Peyer's patch (tissue), 4 donors: ENCODE measurements around the gene EEF1AKMT3.

Experiments
- CTCF ChIP-seq, 6 experiments: fragments of 450-650 bp in 4 of 6; fragments of 200-600 bp in 2 of 6; sonication (generic) in 1 of 6; IDR thresholded peaks; one replicate each; pipeline ENCODE4 v1.5.1; 2017 to 2019; ENCODE audit warnings: antibody characterized with exemption in 6 of 6, mild to moderate bottlenecking in 3 of 6, moderate library complexity in 1 of 6
- POLR2A ChIP-seq, 2 donors: fragments of 450-650 bp; IDR thresholded peaks; one replicate each; pipeline ENCODE4 v1.5.1; 2017; ENCODE audit warnings: antibody characterized with exemption in 2 of 2, mild to moderate bottlenecking in 2 of 2, moderate library complexity in 2 of 2

DNA sequence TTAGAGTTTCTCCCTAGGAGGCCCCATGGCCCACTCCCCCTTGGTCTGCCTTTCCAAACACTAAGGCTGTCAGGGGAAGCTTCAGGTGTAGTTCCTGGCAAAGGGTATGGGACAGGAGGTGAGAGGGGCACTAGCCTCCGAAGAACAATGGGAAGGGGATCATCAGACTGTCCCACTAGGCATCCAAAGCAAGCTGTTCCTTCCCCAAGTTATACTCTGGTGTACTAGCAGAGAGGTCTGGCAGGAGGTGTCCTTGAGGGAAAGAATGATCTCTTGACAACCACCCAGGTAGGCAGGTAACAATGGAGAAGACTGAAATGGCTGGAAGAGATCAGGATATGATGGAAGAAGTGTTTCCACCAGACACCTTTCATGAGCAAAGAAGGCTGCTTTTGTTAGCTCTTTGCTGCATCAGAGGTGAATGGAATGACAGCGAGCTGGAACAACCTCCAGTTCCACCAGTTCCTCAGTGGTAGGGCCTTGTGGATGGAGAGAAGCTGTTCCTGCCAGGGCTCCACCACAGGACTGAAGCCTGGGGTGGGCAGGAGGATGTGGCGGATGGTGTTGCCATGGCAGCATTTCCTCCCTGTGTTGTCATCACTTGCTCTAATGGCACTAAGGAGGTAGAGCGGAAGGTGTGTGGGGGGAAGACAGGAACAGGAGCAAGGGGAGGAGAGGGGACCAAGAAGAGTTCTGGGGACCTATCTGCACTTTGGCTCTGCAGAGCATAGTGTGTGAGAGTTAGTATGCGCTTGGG lies 31.6 kb upstream of the EEF1AKMT3 start:
- TF ChIP-seq CTCF (IDR thresholded peaks at IDR 0.05) (no peak), POLR2A (IDR thresholded peaks at IDR 0.05) (no peak)
